H1 (cell line): ENCODE results near the gene TMSB10.

ENCODE experiments used
- CHD2 ChIP-seq: IDR thresholded peaks from 2 replicates; pipeline ENCODE4 v1.6.1; 2012; ENCODE audit warnings: low read length, improper control_type of control experiment
- EGR1 ChIP-seq: IDR thresholded peaks from 2 replicates; pipeline ENCODE4 v1.6.1; 2011; ENCODE audit warnings: low read depth, low read length, borderline replicate concordance
- EP300 ChIP-seq, 2 experiments: IDR thresholded peaks; 1 replicate in 1 of 2; 2 replicates in 1 of 2; pipeline ENCODE4 v1.6.1; 2011 to 2012; ENCODE audit warnings: low read depth in 2 of 2, low read length in 2 of 2, mild to moderate bottlenecking in 2 of 2, borderline replicate concordance in 1 of 2, inconsistent platforms in 1 of 2, moderate library complexity in 1 of 2
- EZH2 ChIP-seq: fragments of 200-600 bp; sonication (generic); IDR thresholded peaks from 2 replicates; pipeline ENCODE4 v1.7.1; 2012; ENCODE audit warnings: low read depth, mild to moderate bottlenecking, moderate library complexity, low read length, inconsistent platforms; ENCODE audit not compliant: severe bottlenecking
- GTF2F1 ChIP-seq: IDR thresholded peaks from 2 replicates; pipeline ENCODE4 v1.6.1; 2012; ENCODE audit warnings: low read depth, low read length, improper control_type of control experiment, borderline replicate concordance
- KDM4A ChIP-seq: IDR thresholded peaks from one replicate; pipeline ENCODE4 v1.7.1; 2012; ENCODE audit warnings: low read depth, mild to moderate bottlenecking, moderate library complexity, low read length, inconsistent platforms; ENCODE audit not compliant: severe bottlenecking
- POLR2A ChIP-seq, 2 experiments: IDR thresholded peaks; 1 replicate in 1 of 2; 2 replicates in 1 of 2; pipeline ENCODE4 v1.6.1; 2011; ENCODE audit warnings: low read depth in 2 of 2, low read length in 2 of 2, mild to moderate bottlenecking in 2 of 2; ENCODE audit errors: control extremely low read depth in 1 of 2
- POLR2AphosphoS5 ChIP-seq: IDR thresholded peaks from 2 replicates; pipeline ENCODE4 v1.6.1; 2011; ENCODE audit warnings: low read depth, low read length
- SUZ12 ChIP-seq: fragments of 200-600 bp; sonication (generic); IDR thresholded peaks from 2 replicates; pipeline ENCODE4 v1.6.1; 2012; ENCODE audit warnings: mild to moderate bottlenecking, inconsistent platforms, low read length, moderate library complexity, mixed read lengths
- TF ChIP-seq, protein P1 (sequence below): IDR thresholded peaks from 2 replicates; pipeline ENCODE4 v1.6.1; 2012; ENCODE audit warnings: inconsistent platforms
- TF ChIP-seq, protein P2 (sequence below), 3 experiments: IDR thresholded peaks; 1 replicate in 2 of 3; 2 replicates in 1 of 3; pipeline versions ENCODE4 v1.5.1 to v1.6.1; 2011; ENCODE audit warnings: low read length in 3 of 3, mild to moderate bottlenecking in 3 of 3, inconsistent platforms in 2 of 3, low read depth in 1 of 3, moderate library complexity in 1 of 3; ENCODE audit not compliant: insufficient read depth in 1 of 3; ENCODE audit errors: control extremely low read depth in 1 of 3

DNA sequence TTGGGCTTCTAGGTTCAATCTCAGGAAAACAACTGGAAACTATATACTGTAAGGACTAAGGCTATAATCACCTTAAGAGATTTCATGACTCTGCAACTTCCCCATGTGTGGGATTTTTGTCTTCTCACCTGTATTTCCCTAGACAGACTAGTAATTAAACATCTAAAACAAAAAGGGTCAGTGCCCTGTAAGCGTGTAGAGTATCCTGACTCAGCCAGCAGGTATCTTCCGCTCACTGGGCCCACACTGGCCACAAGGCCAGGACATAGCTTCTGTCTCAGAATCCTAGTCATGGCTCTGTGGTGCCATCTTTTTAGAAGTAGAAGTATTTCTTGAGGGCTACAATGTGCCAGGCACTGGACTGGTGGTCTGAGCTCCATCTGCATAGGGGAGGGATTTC is 36.7 kb downstream of the TMSB10 start:
- TF ChIP-seq EZH2 (no peak), POLR2A (IDR thresholded peaks at IDR 0.05; ENCODE audit: control extremely low read depth in 1 of 2, low read depth in 2 of 2, low read length in 2 of 2) (no peak), GTF2F1 (no peak), EGR1 (no peak), SUZ12 (no peak), KDM4A (no peak), EP300 (IDR thresholded peaks at IDR 0.05; ENCODE audit: borderline replicate concordance in 1 of 2, low read depth in 2 of 2, low read length in 2 of 2) (no peak), CHD2 (no peak), POLR2AphosphoS5 (no peak)
- TF ChIP-seq, protein P1, sequence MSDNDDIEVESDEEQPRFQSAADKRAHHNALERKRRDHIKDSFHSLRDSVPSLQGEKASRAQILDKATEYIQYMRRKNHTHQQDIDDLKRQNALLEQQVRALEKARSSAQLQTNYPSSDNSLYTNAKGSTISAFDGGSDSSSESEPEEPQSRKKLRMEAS = no peak
- TF ChIP-seq, protein P2, sequence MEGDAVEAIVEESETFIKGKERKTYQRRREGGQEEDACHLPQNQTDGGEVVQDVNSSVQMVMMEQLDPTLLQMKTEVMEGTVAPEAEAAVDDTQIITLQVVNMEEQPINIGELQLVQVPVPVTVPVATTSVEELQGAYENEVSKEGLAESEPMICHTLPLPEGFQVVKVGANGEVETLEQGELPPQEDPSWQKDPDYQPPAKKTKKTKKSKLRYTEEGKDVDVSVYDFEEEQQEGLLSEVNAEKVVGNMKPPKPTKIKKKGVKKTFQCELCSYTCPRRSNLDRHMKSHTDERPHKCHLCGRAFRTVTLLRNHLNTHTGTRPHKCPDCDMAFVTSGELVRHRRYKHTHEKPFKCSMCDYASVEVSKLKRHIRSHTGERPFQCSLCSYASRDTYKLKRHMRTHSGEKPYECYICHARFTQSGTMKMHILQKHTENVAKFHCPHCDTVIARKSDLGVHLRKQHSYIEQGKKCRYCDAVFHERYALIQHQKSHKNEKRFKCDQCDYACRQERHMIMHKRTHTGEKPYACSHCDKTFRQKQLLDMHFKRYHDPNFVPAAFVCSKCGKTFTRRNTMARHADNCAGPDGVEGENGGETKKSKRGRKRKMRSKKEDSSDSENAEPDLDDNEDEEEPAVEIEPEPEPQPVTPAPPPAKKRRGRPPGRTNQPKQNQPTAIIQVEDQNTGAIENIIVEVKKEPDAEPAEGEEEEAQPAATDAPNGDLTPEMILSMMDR (IDR thresholded peaks at IDR 0.05; ENCODE audit: control extremely low read depth in 1 of 3, insufficient read depth in 1 of 3, low read depth in 1 of 3, low read length in 3 of 3) = no peak
